K562 (cell line): ENCODE data around the gene SERTAD2. TPM values are rescaled to one million over a fixed set of nuclear protein-coding genes. Genes with fewer than 3 reads are reported as not detected.
A peak's percentile ranks its signal among the peaks of the same experiment; 100 is the strongest.

Source experiments
- ATAC-seq: fragments of 200-7000 bp; cut with Tn5 transposase; 3 replicates; pipeline ENCODE4 v1.9.1; 2020; ENCODE audit warnings: moderate library complexity
- BruUV-seq: library from RNA; stranded (reverse); fragments of 400-500 nt; replicated peaks from 2 replicates; lab custom pipeline; 2021; lab: Mats Ljungman, UMichigan
- CTCF ChIA-PET: fragments of 300-600 bp; formaldehyde crosslinking; extraction: SDS; loops from one replicate; lab custom pipeline; 2021; ENCODE audit warnings: low intra/inter-chr PET ratio; lab: Yijun Ruan, JAX
- POLR2A ChIA-PET: fragments of 300-600, 350-650 bp; sonication (Branson Sonifier 250); formaldehyde crosslinking; extraction: SDS; loops from one replicate; lab custom pipeline; 2021; ENCODE audit warnings: antibody characterized with exemption, inconsistent platforms; lab: Yijun Ruan, JAX
- DNase-seq, 4 experiments: peaks; one replicate each; pipeline versions ENCODE4 v3.0.0 to v3.0.0-alpha.2; 2011 to 2018; ENCODE audit warnings: low spot score in 3 of 4, mixed read lengths in 3 of 4; ENCODE audit errors: extremely low read depth in 1 of 4
- FAIRE-seq: peaks from 2 replicates; lab custom pipeline; 2011; peaks lifted over from hg19 to GRCh38; lab: Jason Lieb, UNC
- H2AFZ ChIP-seq: 2 replicates; pipeline ENCODE4 v1.6.0; 2011; ENCODE audit warnings: low read depth, low read length, control low read depth, inconsistent platforms
- H3K27ac ChIP-seq: fragments of 200-600 bp; 3 replicates; pipeline ENCODE4 v1.8.0; 2011; ENCODE audit warnings: low read depth, mild to moderate bottlenecking, control low read depth, inconsistent platforms, low read length, moderate library complexity, mixed read lengths; ENCODE audit errors: extremely low read depth
- H3K27me3 ChIP-seq, 2 experiments: fragments of 300-600 bp in 1 of 2; 2 replicates in 1 of 2; 3 replicates in 1 of 2; pipeline versions ENCODE4 v1.6.0 to v1.8.0; 2011; ENCODE audit warnings: inconsistent platforms in 2 of 2, low read length in 2 of 2, mild to moderate bottlenecking in 1 of 2, mixed read lengths in 1 of 2, moderate library complexity in 1 of 2; ENCODE audit not compliant: control insufficient read depth in 2 of 2, insufficient read depth in 2 of 2
- H3K36me3 ChIP-seq: fragments of 300-600 bp; 3 replicates; pipeline ENCODE4 v1.8.0; 2011; ENCODE audit warnings: mild to moderate bottlenecking, low read length, inconsistent platforms; ENCODE audit not compliant: control insufficient read depth, insufficient read depth
- H3K4me1 ChIP-seq, 2 experiments: fragments of 200-600 bp in 1 of 2; replicated peaks in 1 of 2; 2 replicates in 1 of 2; 3 replicates in 1 of 2; pipeline versions ENCODE4 v1.5.1 to v1.8.0; 2011; ENCODE audit warnings: inconsistent platforms in 2 of 2, low read length in 2 of 2, mild to moderate bottlenecking in 1 of 2, mixed read lengths in 1 of 2, moderate library complexity in 1 of 2; ENCODE audit not compliant: control insufficient read depth in 2 of 2, insufficient read depth in 2 of 2
- H3K4me2 ChIP-seq: 2 replicates; pipeline ENCODE4 v1.6.1; 2011; ENCODE audit warnings: low read length, control low read depth, inconsistent platforms, mixed read lengths; ENCODE audit not compliant: insufficient read depth
- H3K4me3 ChIP-seq: fragments of 200-600 bp; sonication (generic), shearing (Covaris generic); 2 replicates; pipeline ENCODE4 v1.5.1; 2016; ENCODE audit warnings: control low read depth, inconsistent platforms
- H3K79me2 ChIP-seq: fragments of 200-600 bp; 3 replicates; pipeline ENCODE4 v1.8.0; 2011; ENCODE audit warnings: low read length, inconsistent platforms; ENCODE audit not compliant: control insufficient read depth, insufficient read depth
- H3K9ac ChIP-seq, 2 experiments: 2 replicates each; pipeline versions ENCODE4 v1.6.0 to v1.6.1; 2011; ENCODE audit warnings: low read depth in 2 of 2, low read length in 2 of 2, control low read depth in 1 of 2, inconsistent platforms in 1 of 2, mild to moderate bottlenecking in 1 of 2, mixed read lengths in 1 of 2; ENCODE audit not compliant: insufficient read depth in 1 of 2
- H3K9me1 ChIP-seq: one replicate; pipeline ENCODE4 v1.6.0; 2011; ENCODE audit warnings: inconsistent platforms, mild to moderate bottlenecking, low read length, moderate library complexity; ENCODE audit not compliant: control insufficient read depth, insufficient read depth
- H3K9me3 ChIP-seq: replicated peaks from 2 replicates; pipeline ENCODE4 v1.5.1; 2011; ENCODE audit warnings: low read depth, low read length, inconsistent platforms; ENCODE audit not compliant: control insufficient read depth, insufficient read depth
- H4K20me1 ChIP-seq: replicated peaks from 2 replicates; pipeline ENCODE4 v1.6.1; 2011; ENCODE audit warnings: low read length, inconsistent platforms, mixed read lengths; ENCODE audit not compliant: control insufficient read depth, insufficient read depth
- BACH1 ChIP-seq: fragments of 200-800 bp; sonication (Bioruptor generic); IDR thresholded peaks from 2 replicates; pipeline ENCODE4 v1.6.1; 2016; ENCODE audit warnings: missing genetic modification characterization, missing compliant biosample characterization
- CBX5 ChIP-seq: IDR thresholded peaks from 2 replicates; pipeline ENCODE4 v1.6.1; 2014; ENCODE audit warnings: low read depth, borderline replicate concordance
- E2F6 ChIP-seq, 2 experiments: IDR thresholded peaks; 2 replicates each; pipeline ENCODE4 v1.6.1; 2011; ENCODE audit warnings: borderline replicate concordance in 1 of 2, control low read depth in 1 of 2, low read depth in 1 of 2, low read length in 1 of 2, mild to moderate bottlenecking in 1 of 2, mixed read lengths in 1 of 2, moderate library complexity in 1 of 2; ENCODE audit not compliant: insufficient read depth in 1 of 2, insufficient read length in 1 of 2, poor library complexity in 1 of 2, severe bottlenecking in 1 of 2; ENCODE audit errors: extremely low read depth in 1 of 2
- GTF2E2 ChIP-seq: fragments of 200-800 bp; sonication (Bioruptor generic); IDR thresholded peaks from 2 replicates; pipeline ENCODE4 v1.6.1; 2016; ENCODE audit warnings: missing genetic modification characterization, missing compliant biosample characterization
- NR2C1 ChIP-seq, 2 experiments: fragments of 450-650 bp; IDR thresholded peaks; 2 replicates each; pipeline ENCODE4 v1.6.1; 2017; ENCODE audit warnings: mild to moderate bottlenecking in 2 of 2, antibody characterized with exemption in 1 of 2, inconsistent platforms in 1 of 2, missing compliant biosample characterization in 1 of 2, missing genetic modification characterization in 1 of 2
- PHF20 ChIP-seq: fragments of 450-650 bp; IDR thresholded peaks from 2 replicates; pipeline ENCODE4 v1.6.1; 2018; ENCODE audit not compliant: partially characterized antibody
- PPARD ChIP-seq: fragments of 250-450 bp; sonication (Bioruptor Pico); IDR thresholded peaks from 2 replicates; pipeline ENCODE4 v1.8.0; 2022; ENCODE audit warnings: inconsistent platforms, mild to moderate bottlenecking, moderate library complexity
- RERE ChIP-seq: sonication (generic); formaldehyde crosslinking; IDR thresholded peaks from 2 replicates; pipeline ENCODE4 v1.8.0; 2023; ENCODE audit warnings: missing genetic modification reagents, mild to moderate bottlenecking, borderline replicate concordance
- STAT6 ChIP-seq: sonication (generic); formaldehyde crosslinking; IDR thresholded peaks from 2 replicates; pipeline ENCODE4 v1.8.1; 2023; ENCODE audit warnings: mild to moderate bottlenecking, missing genetic modification reagents
- ZFP91 ChIP-seq: sonication (generic); formaldehyde crosslinking; IDR thresholded peaks from 2 replicates; pipeline ENCODE4 v1.8.0; 2022; ENCODE audit warnings: mild to moderate bottlenecking, missing genetic modification reagents
- WGBS: fragments of 100-300 bp; shearing (Covaris generic); methylation state at CpG from one replicate; pipeline ENCODE4 v1.1.6; 2016; ENCODE audit warnings: low coverage, mixed read lengths; ENCODE audit not compliant: insufficient coverage; ENCODE audit errors: missing lambda C conversion rate; 5-methylcytosine and 5-hydroxymethylcytosine counted together
- in situ Hi-C: fragments of 300-500 bp; cut with MboI; formaldehyde crosslinking; loops from 4 replicates; pipeline ENCODE4 v1.15.0; 2018; ENCODE audit warnings: inconsistent platforms, mixed read lengths
- intact Hi-C: fragments of 100-400 bp; cut with micrococcal nuclease; formaldehyde crosslinking; loops from 2 replicates; pipeline ENCODE4 v1.14.2; 2022
- polyA plus RNA-seq, 8 experiments: library from polyadenylated mRNA; depleted of rRNA in 4 of 8; stranded (reverse) in 5 of 8; unstranded in 3 of 8; fragments of >200 nt; fragmentation: Nextera tagmentation in 2 of 8; fragmentation: Illumina TruSeq in 1 of 8; extraction: Ambion mirVana in 2 of 8; extraction: Trizol in 1 of 8; gene quantifications; 2 replicates each; pipeline versions ENCODE4 v1.2.1 to v1.2.3, GENCODE V29; 2011 to 2014; ENCODE audit warnings: inconsistent platforms in 1 of 8, missing spikeins in 1 of 8
- total RNA-seq, 7 experiments: library from RNA; depleted of rRNA in 6 of 7; stranded (reverse); fragments of >200 nt in 6 of 7; fragmentation: Illumina TruSeq in 2 of 7; extraction: Trizol in 2 of 7; gene quantifications; 2 replicates each; pipeline versions ENCODE4 v1.2.1 to v1.2.3, GENCODE V29; 2011 to 2021; ENCODE audit warnings: low replicate concordance in 1 of 7

SERTAD2 gene
- total and polyA plus RNA-seq, 9 of the 15 experiments (the other 6 are each of a cell fraction or from before 2014, with no cell fraction given), result 3.0 to 12.5 (median 6.1) TPM

GRCh38 chr2:64608867-64609226, 44.9 kb downstream of the SERTAD2 start:
- ATAC-seq (peak; percentile 20), FAIRE-seq (no peak), DNase-seq (no peak)
- no peaks in the 10 kb centered on the region for H3K9me1 ChIP-seq
- H3K36me3 ChIP-seq, result no peaks in the 10 kb centered on the region
- peak overlapping the region; percentile 86 for H3K4me2 ChIP-seq
- H3K9ac ChIP-seq, result peak overlapping the region; percentile 83 to 93
- POLR2A ChIA-PET, result interaction anchor here (1.0 to 5.4 kb wide), 3 partner anchors 9 to 34 kb away, joined by 3 to 33 read pairs (median 3); no protein-coding TSS in a partner anchor
- H4K20me1 ChIP-seq, result no peaks in the 10 kb centered on the region
- intact Hi-C loops (no loop called here), in situ Hi-C loops (no loop called here)
- peak overlapping the region; percentile 58 for H3K27ac ChIP-seq
- H3K4me3 ChIP-seq, result peak overlapping the region; percentile 60
- H3K79me2 ChIP-seq, result no peaks in the 10 kb centered on the region
- no peaks in the 10 kb centered on the region for H3K27me3 ChIP-seq
- no peaks in the 10 kb centered on the region for H3K9me3 ChIP-seq
- H2AFZ ChIP-seq, result peak overlapping the region; percentile 83
- CTCF ChIA-PET, result interaction anchor here (0.6 to 1.7 kb wide), 4 partner anchors 255 to 457 kb away, joined by 3 to 6 read pairs (median 3); no protein-coding TSS in a partner anchor
- WGBS, result 6% methylated on average over 17 of the region's 20 CpGs
- peaks cover 21 to 30% of the 10 kb centered on the region in 2 experiments; a peak in 4 of 5 replicates for H3K4me1 ChIP-seq
- no TSS peak for BruUV-seq
- TF ChIP-seq PHF20, result peak; percentile 19
- no peak for TF ChIP-seq GTF2E2 (tag)
- no peak for TF ChIP-seq STAT6 (CRISPR knock-in tag)
- TF ChIP-seq PPARD, result no peak
- no peak for TF ChIP-seq CBX5
- no peak for TF ChIP-seq RERE (CRISPR knock-in tag)
- TF ChIP-seq ZFP91 (CRISPR knock-in tag), result 0 out of 2 replicates have a peak, but pooled peaks have one; percentile 37
- TF ChIP-seq E2F6 (IDR thresholded peaks at IDR 0.05; ENCODE audit: borderline replicate concordance in 1 of 2, extremely low read depth in 1 of 2, insufficient read depth in 1 of 2, insufficient read length in 1 of 2, low read depth in 1 of 2, low read length in 1 of 2, poor library complexity in 1 of 2, severe bottlenecking in 1 of 2), result peak in 1 of 2 experiments; percentile 38
- TF ChIP-seq BACH1 (tag), result no peak
- no peak for TF ChIP-seq NR2C1 (IDR thresholded peaks at IDR 0.05)
- no peak for TF ChIP-seq NR2C1 (tag; IDR thresholded peaks at IDR 0.05)
